ENCODE measurements around the gene EHD4.
A peak's percentile ranks its signal among the peaks of the same experiment; 100 is the strongest.

EHD4 gene

GRCh38 chr15:41896566-41896965, 75.8 kb downstream of the EHD4 start:
- no peak for DNase-seq

DNA sequence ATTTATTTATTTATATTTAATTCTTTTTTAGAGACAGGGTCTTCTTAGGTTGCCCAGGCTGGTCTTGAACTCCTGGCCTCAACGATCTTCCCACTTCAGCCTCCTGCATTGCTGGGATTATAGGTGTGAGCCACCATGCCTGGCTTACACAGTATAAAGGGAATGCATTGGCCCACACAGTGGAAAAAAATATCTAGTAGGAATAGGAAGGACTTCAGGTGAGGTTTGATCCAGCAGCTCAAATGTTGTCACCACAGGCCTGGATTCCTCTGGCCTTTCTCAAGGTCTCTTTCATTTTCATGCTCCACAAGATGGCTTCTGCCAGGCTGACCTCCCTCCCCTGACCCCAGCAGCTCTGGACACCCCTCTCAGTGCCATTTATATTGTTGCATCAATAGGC, 76.4 kb downstream of the EHD4 start:
- DNase-seq, result no peak

GRCh38 chr15:41895491-41895890, 76.9 kb downstream of the EHD4 start:
- no peak for DNase-seq

- DNase-seq, result peak in 5 of 56 donors; percentile 4 to 17 (median 15)
These were observed 77.4 kb downstream of the EHD4 start for GRCh38 chr15:41894791-41895463.

- DNase-seq, result no peak
These were observed 78.0 kb downstream of the EHD4 start for GRCh38 chr15:41894251-41894790.

- DNase-seq, result no peak
These were observed 78.7 kb downstream of the EHD4 start, which contains the start of gene SPTBN5 for GRCh38 chr15:41893422-41894250. Gene SPTBN5 (minus strand): TSS chr15:41894053. CDS start chr15:41893497, 556 bp downstream.

- no peak for DNase-seq
These were observed 79.5 kb downstream of the EHD4 start for GRCh38 chr15:41892621-41893421.

GRCh38 chr15:41891946-41892345, 80.4 kb downstream of the EHD4 start:
- DNase-seq, result no peak

DNA sequence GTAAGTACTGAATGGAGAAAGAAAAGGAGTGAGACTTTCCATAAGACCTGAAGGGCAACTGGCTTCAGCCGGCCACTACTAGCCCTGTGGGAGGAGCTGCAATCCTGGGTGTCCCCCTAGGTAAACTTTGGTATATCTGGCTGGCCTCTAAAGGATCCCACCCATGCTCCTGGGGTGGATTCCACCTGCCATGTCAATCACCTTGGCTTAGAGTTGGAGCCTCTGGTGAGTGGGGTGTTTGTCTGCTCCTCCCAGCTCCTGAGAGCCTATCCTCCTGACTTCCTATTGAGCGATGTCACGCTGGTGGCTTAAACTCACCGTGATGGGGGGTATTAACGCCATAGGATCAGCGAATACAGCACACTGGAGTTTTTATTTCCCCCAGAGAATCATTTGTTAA, 81.1 kb downstream of the EHD4 start:
- no peak for DNase-seq

DNA sequence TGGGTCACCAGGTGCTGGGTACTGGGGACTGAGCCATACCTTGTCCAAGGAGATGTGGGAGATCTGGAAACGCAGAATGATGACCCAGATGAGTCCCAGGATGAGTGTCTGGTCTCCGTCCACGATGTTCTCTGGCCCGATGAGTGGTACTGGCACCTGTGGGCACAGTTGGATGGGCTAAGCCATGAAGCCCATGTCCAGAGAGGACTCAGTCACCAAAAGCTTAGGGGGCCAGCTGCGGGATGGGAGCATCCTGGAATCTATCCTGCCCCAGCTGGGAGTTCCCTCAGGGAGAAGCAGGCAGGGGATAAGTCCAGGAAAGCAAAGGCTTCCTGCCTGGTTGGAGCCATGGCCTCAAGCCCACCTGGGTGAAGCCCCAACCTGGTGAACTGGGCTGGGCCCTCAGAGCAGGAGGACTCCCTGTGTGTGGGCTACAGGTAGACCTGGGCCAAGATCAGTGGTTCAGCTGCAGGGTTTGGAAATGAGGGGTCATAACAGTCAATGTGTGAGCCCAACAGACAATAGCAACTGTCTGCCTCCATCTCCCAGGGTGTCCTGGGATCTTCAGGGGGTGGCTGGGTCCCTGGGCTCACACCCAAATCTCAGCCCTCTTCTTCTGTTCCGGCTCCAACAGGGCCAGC, 82.2 kb downstream of the EHD4 start:
- DNase-seq, result no peak

DNA sequence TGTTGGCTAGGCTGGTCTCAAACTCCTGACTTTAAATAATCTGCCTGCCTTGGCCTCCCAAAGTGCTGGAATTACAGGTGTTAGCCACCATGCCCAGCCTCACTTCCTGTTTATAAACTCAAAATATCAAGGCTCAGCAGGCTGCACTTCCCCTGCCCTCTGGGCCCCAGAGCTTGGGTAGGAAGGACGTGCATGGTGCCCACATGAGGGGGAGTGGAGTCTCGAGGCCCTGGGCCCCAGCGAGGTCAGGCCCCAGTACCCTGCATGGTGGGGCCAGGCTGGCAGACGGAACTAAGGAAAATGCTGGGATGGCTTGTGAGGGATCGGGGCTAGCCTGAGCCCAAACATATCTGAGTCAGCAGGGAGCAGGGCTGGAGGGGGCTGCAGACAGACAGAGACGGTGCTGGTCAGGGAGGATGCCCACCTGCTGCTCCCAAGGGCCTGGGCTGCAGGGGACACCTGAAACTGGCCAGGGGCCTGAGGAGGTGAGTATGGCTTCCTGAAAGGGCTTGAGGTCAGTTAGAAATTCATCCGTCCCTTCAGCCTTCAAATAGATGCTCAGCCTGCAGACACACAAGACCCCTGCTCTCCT, 83.6 kb downstream of the EHD4 start:
- no peak for DNase-seq

- no peak for DNase-seq
These were observed 84.5 kb downstream of the EHD4 start for GRCh38 chr15:41887893-41888292.

- no peak for DNase-seq
These were observed 85.2 kb downstream of the EHD4 start for GRCh38 chr15:41887161-41887560.

GRCh38 chr15:41886741-41887140, 85.6 kb downstream of the EHD4 start:
- DNase-seq, result no peak

DNA sequence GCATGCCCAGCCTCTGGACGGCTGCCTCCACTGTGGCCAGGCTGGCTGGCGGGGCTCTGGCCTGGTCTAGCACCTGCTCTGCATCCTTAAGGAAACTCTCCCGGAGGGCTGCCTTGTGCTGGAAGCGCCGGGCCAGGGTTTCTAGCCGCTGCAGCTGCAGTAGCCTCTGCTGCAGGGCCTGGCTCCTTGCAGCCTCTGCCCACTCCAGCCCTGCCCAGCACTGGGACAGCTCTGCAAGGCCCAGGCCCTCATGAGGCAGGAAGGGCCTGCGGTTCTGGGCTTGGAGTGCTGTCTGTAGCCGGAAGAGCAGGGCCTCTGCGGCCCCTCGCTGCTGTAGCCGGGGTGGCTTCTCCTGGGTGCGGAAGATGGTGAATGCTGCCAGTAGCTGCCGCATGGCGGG, 86.5 kb downstream of the EHD4 start:
- DNase-seq, result no peak

- no peak for DNase-seq
These were observed 87.0 kb downstream of the EHD4 start for GRCh38 chr15:41885321-41885720.

GRCh38 chr15:41884458-41884857, 87.9 kb downstream of the EHD4 start:
- no peak for DNase-seq

- DNase-seq, result no peak
These were observed 88.9 kb downstream of the EHD4 start for GRCh38 chr15:41883484-41883825.

GRCh38 chr15:41882689-41883483, 89.5 kb downstream of the EHD4 start:
- DNase-seq, result no peak
